Loucy (cell line): Measurements from ENCODE around the gene ASMT.

Source experiments
- CTCF ChIP-seq: fragments of 200-600 bp; sonication (generic); conservative IDR thresholded peaks from 2 replicates; pipeline ENCODE4 v1.5.1; 2014; ENCODE audit warnings: mild to moderate bottlenecking, antibody characterized with exemption, low read length
- EZH2phosphoT487 ChIP-seq: fragments of 200-600 bp; IDR thresholded peaks from 2 replicates; pipeline ENCODE4 v1.6.1; 2018; ENCODE audit warnings: antibody characterized with exemption, mild to moderate bottlenecking, moderate library complexity, borderline replicate concordance

GRCh38 chrX:1597345-1598020 lies 17.4 kb upstream of the ASMT start:
- TF ChIP-seq CTCF (no peak), EZH2phosphoT487 (no peak)
